ENCODE measurements around the gene RILP. TPM values are rescaled to one million over a fixed set of nuclear protein-coding genes. Genes with fewer than 3 reads are reported as not detected.

RILP gene
- polyA plus RNA-seq, 2 of the 4 experiments (the other 2 are of a cell fraction) = 6.4 to 6.8 TPM

DNA sequence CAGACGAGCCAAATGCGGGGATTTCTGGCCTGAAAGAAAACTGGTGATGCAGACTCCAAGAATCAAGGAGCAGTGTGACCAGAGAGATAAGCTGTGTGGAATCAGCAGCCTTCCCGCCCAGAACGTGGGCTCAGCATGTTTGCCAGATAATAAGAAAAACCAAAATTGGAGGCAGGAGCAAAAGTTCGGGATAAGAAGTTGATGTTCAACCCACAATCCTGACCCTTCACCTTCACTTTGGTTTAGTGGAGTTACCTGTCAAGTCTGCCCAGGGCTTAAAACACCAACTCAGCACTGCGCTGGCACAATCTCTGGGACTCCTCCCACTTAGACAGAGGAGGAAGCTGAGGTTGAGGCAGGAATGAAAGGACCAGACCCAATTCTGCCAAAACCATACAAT is 24.1 kb downstream of the RILP start:
- WGBS (ENCODE audit: missing lambda C conversion rate) = 87% methylated on average over 6 of the region's 6 CpGs
- Histone ChIP-seq H3K4me2 (no peak overlapping the region), H3K4me1 (0 out of 3 replicates have a peak, but pooled peaks cover 4% of the 10 kb centered on the region), H3K27ac (no peak overlapping the region), H3K9me3 (no peaks in the 10 kb centered on the region), H3K4me3 (no peak overlapping the region)
- no peak for TF ChIP-seq ZSCAN20 (CRISPR knock-in tag; IDR thresholded peaks at IDR 0.05)
- TF ChIP-seq, protein P1, sequence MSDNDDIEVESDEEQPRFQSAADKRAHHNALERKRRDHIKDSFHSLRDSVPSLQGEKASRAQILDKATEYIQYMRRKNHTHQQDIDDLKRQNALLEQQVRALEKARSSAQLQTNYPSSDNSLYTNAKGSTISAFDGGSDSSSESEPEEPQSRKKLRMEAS (IDR thresholded peaks at IDR 0.05) = no peak
- no peak for TF ChIP-seq HDAC2 (IDR thresholded peaks at IDR 0.05)
- TF ChIP-seq RNF2 (IDR thresholded peaks at IDR 0.05; ENCODE audit: borderline replicate concordance, low read depth) = no peak
- TF ChIP-seq BHLHE40 (IDR thresholded peaks at IDR 0.05; ENCODE audit: low read depth, low read length) = no peak
- TF ChIP-seq, protein P2, sequence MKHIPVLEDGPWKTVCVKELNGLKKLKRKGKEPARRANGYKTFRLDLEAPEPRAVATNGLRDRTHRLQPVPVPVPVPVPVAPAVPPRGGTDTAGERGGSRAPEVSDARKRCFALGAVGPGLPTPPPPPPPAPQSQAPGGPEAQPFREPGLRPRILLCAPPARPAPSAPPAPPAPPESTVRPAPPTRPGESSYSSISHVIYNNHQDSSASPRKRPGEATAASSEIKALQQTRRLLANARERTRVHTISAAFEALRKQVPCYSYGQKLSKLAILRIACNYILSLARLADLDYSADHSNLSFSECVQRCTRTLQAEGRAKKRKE (CRISPR knock-in tag; IDR thresholded peaks at IDR 0.05; ENCODE audit: low read depth) = no peak
- TF ChIP-seq MYC (IDR thresholded peaks at IDR 0.05; ENCODE audit: borderline replicate concordance, low read length) = no peak
- TF ChIP-seq, protein P3, sequence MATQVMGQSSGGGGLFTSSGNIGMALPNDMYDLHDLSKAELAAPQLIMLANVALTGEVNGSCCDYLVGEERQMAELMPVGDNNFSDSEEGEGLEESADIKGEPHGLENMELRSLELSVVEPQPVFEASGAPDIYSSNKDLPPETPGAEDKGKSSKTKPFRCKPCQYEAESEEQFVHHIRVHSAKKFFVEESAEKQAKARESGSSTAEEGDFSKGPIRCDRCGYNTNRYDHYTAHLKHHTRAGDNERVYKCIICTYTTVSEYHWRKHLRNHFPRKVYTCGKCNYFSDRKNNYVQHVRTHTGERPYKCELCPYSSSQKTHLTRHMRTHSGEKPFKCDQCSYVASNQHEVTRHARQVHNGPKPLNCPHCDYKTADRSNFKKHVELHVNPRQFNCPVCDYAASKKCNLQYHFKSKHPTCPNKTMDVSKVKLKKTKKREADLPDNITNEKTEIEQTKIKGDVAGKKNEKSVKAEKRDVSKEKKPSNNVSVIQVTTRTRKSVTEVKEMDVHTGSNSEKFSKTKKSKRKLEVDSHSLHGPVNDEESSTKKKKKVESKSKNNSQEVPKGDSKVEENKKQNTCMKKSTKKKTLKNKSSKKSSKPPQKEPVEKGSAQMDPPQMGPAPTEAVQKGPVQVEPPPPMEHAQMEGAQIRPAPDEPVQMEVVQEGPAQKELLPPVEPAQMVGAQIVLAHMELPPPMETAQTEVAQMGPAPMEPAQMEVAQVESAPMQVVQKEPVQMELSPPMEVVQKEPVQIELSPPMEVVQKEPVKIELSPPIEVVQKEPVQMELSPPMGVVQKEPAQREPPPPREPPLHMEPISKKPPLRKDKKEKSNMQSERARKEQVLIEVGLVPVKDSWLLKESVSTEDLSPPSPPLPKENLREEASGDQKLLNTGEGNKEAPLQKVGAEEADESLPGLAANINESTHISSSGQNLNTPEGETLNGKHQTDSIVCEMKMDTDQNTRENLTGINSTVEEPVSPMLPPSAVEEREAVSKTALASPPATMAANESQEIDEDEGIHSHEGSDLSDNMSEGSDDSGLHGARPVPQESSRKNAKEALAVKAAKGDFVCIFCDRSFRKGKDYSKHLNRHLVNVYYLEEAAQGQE (IDR thresholded peaks at IDR 0.05) = no peak
- no peak for TF ChIP-seq ZNF302 (CRISPR knock-in tag; IDR thresholded peaks at IDR 0.05)
- TF ChIP-seq EP300 (IDR thresholded peaks at IDR 0.05) = no peak
- TF ChIP-seq, protein P4, sequence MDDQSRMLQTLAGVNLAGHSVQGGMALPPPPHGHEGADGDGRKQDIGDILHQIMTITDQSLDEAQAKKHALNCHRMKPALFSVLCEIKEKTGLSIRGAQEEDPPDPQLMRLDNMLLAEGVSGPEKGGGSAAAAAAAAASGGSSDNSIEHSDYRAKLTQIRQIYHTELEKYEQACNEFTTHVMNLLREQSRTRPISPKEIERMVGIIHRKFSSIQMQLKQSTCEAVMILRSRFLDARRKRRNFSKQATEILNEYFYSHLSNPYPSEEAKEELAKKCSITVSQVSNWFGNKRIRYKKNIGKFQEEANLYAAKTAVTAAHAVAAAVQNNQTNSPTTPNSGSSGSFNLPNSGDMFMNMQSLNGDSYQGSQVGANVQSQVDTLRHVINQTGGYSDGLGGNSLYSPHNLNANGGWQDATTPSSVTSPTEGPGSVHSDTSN (IDR thresholded peaks at IDR 0.05) = no peak
- TF ChIP-seq FOXS1 (CRISPR knock-in tag; IDR thresholded peaks at IDR 0.05) = no peak
- TF ChIP-seq, protein P5, sequence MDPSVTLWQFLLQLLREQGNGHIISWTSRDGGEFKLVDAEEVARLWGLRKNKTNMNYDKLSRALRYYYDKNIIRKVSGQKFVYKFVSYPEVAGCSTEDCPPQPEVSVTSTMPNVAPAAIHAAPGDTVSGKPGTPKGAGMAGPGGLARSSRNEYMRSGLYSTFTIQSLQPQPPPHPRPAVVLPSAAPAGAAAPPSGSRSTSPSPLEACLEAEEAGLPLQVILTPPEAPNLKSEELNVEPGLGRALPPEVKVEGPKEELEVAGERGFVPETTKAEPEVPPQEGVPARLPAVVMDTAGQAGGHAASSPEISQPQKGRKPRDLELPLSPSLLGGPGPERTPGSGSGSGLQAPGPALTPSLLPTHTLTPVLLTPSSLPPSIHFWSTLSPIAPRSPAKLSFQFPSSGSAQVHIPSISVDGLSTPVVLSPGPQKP (IDR thresholded peaks at IDR 0.05; ENCODE audit: low read depth, low read length) = no peak
- TF ChIP-seq SMC3 (IDR thresholded peaks at IDR 0.05) = no peak
- TF ChIP-seq ZC3H11A (IDR thresholded peaks at IDR 0.05) = no peak
- TF ChIP-seq MAFK (IDR thresholded peaks at IDR 0.05; ENCODE audit: partially characterized antibody) = no peak
- DNase-seq (ENCODE audit: low read depth in 1 of 2, low spot score in 1 of 2) (no peak), FAIRE-seq (no peak), ATAC-seq (no peak)
- ChIA-PET POLR2A (no interaction called here), CTCF (interaction anchor here (0.8 to 18.3 kb wide), 10 partner anchors 7 to 400 kb away, joined by 3 to 263 read pairs (median 4); partner anchors contain the start of gene RILP)

DNA sequence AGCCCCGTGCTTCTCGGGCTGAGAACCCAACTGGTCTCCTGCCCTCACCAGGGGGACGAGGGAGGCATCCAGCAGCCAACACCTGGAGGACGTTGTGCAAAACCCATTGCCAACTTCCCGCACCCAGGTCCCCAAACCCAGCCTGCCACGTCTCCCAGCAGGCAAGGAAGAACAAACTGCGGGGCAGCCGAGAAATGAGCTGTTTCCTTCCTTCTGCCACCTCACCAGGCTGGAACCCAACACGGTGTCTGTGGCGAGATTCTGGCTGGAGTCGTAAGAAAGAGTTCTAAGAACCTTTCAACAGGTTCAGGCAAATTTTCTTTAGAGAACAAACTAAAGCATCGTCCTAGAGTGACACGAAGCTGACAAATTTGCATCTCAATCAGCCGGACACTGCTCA is 24.6 kb downstream of the RILP start:
- Histone ChIP-seq H3K4me1 (no peaks in the 10 kb centered on the region), H3K27ac (no peak overlapping the region), H3K4me2 (no peak overlapping the region), H3K4me3 (no peak overlapping the region), H3K9me3 (no peaks in the 10 kb centered on the region)
- WGBS (ENCODE audit: missing lambda C conversion rate) = 91% methylated on average over 14 of the region's 14 CpGs
- ATAC-seq = no peak
- POLR2A ChIA-PET = no interaction called here
- no peak for FAIRE-seq
- CTCF ChIA-PET = interaction anchor here (0.6 to 18.3 kb wide), 10 partner anchors 7 to 365 kb away, joined by 3 to 263 read pairs (median 3); partner anchors contain the start of gene RILP
- TF ChIP-seq, protein P6, sequence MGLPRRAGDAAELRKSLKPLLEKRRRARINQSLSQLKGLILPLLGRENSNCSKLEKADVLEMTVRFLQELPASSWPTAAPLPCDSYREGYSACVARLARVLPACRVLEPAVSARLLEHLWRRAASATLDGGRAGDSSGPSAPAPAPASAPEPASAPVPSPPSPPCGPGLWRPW (IDR thresholded peaks at IDR 0.05) = no peak
- TF ChIP-seq JUN (IDR thresholded peaks at IDR 0.05) (no peak), CHD2 (IDR thresholded peaks at IDR 0.05; ENCODE audit: low read length, partially characterized antibody) (no peak)
- TF ChIP-seq, protein P7, sequence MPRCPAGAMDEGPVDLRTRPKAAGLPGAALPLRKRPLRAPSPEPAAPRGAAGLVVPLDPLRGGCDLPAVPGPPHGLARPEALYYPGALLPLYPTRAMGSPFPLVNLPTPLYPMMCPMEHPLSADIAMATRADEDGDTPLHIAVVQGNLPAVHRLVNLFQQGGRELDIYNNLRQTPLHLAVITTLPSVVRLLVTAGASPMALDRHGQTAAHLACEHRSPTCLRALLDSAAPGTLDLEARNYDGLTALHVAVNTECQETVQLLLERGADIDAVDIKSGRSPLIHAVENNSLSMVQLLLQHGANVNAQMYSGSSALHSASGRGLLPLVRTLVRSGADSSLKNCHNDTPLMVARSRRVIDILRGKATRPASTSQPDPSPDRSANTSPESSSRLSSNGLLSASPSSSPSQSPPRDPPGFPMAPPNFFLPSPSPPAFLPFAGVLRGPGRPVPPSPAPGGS (IDR thresholded peaks at IDR 0.05) = no peak
- TF ChIP-seq, protein P8, sequence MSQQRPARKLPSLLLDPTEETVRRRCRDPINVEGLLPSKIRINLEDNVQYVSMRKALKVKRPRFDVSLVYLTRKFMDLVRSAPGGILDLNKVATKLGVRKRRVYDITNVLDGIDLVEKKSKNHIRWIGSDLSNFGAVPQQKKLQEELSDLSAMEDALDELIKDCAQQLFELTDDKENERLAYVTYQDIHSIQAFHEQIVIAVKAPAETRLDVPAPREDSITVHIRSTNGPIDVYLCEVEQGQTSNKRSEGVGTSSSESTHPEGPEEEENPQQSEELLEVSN (IDR thresholded peaks at IDR 0.05; ENCODE audit: borderline replicate concordance, low read depth) = no peak
- DNase-seq (ENCODE audit: low read depth in 1 of 2, low spot score in 1 of 2) = no peak

All from A549 (cell line).